ENCODE data around the gene DPH5. TPM values are rescaled to one million over a fixed set of nuclear protein-coding genes. Genes with fewer than 3 reads are reported as not detected.

DPH5 gene
- total RNA-seq, 2 experiments from 2014 or later: 19.4 to 45.6 TPM

DNA sequence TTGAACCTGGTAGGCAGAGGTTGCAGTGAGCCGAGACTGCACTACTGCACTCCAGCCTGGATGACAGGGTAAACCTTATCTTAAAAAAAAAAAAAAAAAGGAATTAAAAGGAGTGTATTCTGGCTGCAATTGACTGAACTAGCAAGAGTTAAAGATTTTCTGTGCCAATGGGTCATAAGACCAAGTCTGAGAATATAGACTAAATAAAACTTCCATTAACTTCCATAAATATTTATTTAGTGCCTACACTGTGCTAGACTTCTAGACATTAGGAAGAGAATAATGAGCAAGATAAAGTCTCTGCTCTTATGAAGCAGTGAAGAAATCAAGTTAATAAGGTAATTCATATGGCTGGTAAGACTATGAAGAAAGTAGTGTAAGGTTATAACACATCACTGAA is 27.2 kb downstream of the DPH5 start:
- H3K4me3 ChIP-seq (ENCODE audit: low read depth, low read length, poor library complexity, severe bottlenecking): no peak overlapping the region
- H3K4me1 ChIP-seq (ENCODE audit: insufficient read depth, low read length, poor library complexity, severe bottlenecking): peaks cover 8% of the 10 kb centered on the region
- no peak overlapping the region for H3K4me2 ChIP-seq (ENCODE audit: low read length)
- intact Hi-C loops (cut with micrococcal nuclease; ENCODE audit: unreplicated experiment): no loop called here
- CTCF ChIA-PET (ENCODE audit: unreplicated experiment): no interaction called here
- TF ChIP-seq CTCF (conservative IDR thresholded peaks at IDR 0.05; ENCODE audit: low read length) (no peak), EZH2phosphoT487 (IDR thresholded peaks at IDR 0.05; ENCODE audit: borderline replicate concordance, low read depth, low read length) (no peak)
- POLR2A ChIA-PET: no interaction called here
- H2AFZ ChIP-seq (ENCODE audit: low read length): no peak overlapping the region
- DNase-seq (ENCODE audit: low spot score): no peak
- H3K79me2 ChIP-seq (ENCODE audit: insufficient read depth, low read depth, low read length): no peaks in the 10 kb centered on the region
- H3K9me2 ChIP-seq (ENCODE audit: insufficient read depth, low read length): no peaks in the 10 kb centered on the region
- no peak overlapping the region for H3K27ac ChIP-seq (ENCODE audit: low read depth, low read length, poor library complexity, severe bottlenecking)
- no peaks in the 10 kb centered on the region for H4K20me1 ChIP-seq (ENCODE audit: insufficient read depth, low read length)
- no TSS peak for BruUV-seq (replicated peaks)
- peaks cover 74% of the 10 kb centered on the region for H3K36me3 ChIP-seq (ENCODE audit: insufficient read depth, low read length)
- no peaks in the 10 kb centered on the region for H3K9me3 ChIP-seq (ENCODE audit: low read length)

GRCh38 chr1:100995198-100995988 is 30.2 kb downstream of the DPH5 start:
- H3K4me1 ChIP-seq (ENCODE audit: insufficient read depth, low read length, poor library complexity, severe bottlenecking): no peaks in the 10 kb centered on the region
- no TSS peak for BruUV-seq (replicated peaks)
- ChIA-PET CTCF (ENCODE audit: unreplicated experiment) (no interaction called here), POLR2A (interaction anchor here (0.8 to 1.3 kb wide), 4 partner anchors 34 to 1079 kb away, joined by 3 to 4 read pairs (median 3); no protein-coding TSS in a partner anchor)
- H3K27ac ChIP-seq (ENCODE audit: low read depth, low read length, poor library complexity, severe bottlenecking): no peak overlapping the region
- H3K9me2 ChIP-seq (ENCODE audit: insufficient read depth, low read length): no peaks in the 10 kb centered on the region
- H4K20me1 ChIP-seq (ENCODE audit: insufficient read depth, low read length): no peaks in the 10 kb centered on the region
- intact Hi-C loops (cut with micrococcal nuclease; ENCODE audit: unreplicated experiment): no loop called here
- DNase-seq (ENCODE audit: low spot score): peak; percentile 2
- H3K4me2 ChIP-seq (ENCODE audit: low read length): no peak overlapping the region
- TF ChIP-seq EZH2phosphoT487 (IDR thresholded peaks at IDR 0.05; ENCODE audit: borderline replicate concordance, low read depth, low read length) (no peak), CTCF (conservative IDR thresholded peaks at IDR 0.05; ENCODE audit: low read length) (no peak)
- peaks cover 77% of the 10 kb centered on the region for H3K36me3 ChIP-seq (ENCODE audit: insufficient read depth, low read length)
- no peak overlapping the region for H2AFZ ChIP-seq (ENCODE audit: low read length)
- no peak overlapping the region for H3K4me3 ChIP-seq (ENCODE audit: low read depth, low read length, poor library complexity, severe bottlenecking)
- no peaks in the 10 kb centered on the region for H3K9me3 ChIP-seq (ENCODE audit: low read length)
- no peaks in the 10 kb centered on the region for H3K79me2 ChIP-seq (ENCODE audit: insufficient read depth, low read depth, low read length)

Measured in OCI-LY7 (cell line).